C4-2B (cell line): ENCODE measurements around the gene TSPEAR.
"Not testable (repeated sequence)": the region's sequence is repeated elsewhere in the genome, so short reads cannot be mapped to it uniquely, and the experiment has no call there.

Experiments
- H3K27ac ChIP-seq: fragments of 450-650 bp; 2 replicates; pipeline ENCODE4 v1.5.1; 2017
- CTCF ChIP-seq: fragments of 450-650 bp; conservative IDR thresholded peaks from 2 replicates; pipeline ENCODE4 v1.5.1; 2017; ENCODE audit warnings: mild to moderate bottlenecking
- ZFX ChIP-seq: fragments of 450-650 bp; IDR thresholded peaks from 2 replicates; pipeline ENCODE4 v1.6.1; 2017

The TSPEAR gene

GRCh38 chr21:44701023-44701400 lies 10.4 kb downstream of the TSPEAR start:
- TF ChIP-seq ZFX (no peak), CTCF (no peak)
- no peak overlapping the region for H3K27ac ChIP-seq

- no peak for TF ChIP-seq CTCF
- no peak for TF ChIP-seq ZFX
- no peak overlapping the region for H3K27ac ChIP-seq
Observed at GRCh38 chr21:44700101-44701022, 11.0 kb downstream of the TSPEAR start.

- no peak overlapping the region for H3K27ac ChIP-seq
- TF ChIP-seq ZFX: no peak
- no peak for TF ChIP-seq CTCF
Observed at GRCh38 chr21:44699502-44700001, 11.8 kb downstream of the TSPEAR start.

- no peak overlapping the region for H3K27ac ChIP-seq
- no peak for TF ChIP-seq ZFX
- TF ChIP-seq CTCF: no peak
Observed at GRCh38 chr21:44697811-44698734, 13.3 kb downstream of the TSPEAR start.

GRCh38 chr21:44697172-44697810 lies 14.1 kb downstream of the TSPEAR start, which contains the start of gene KRTAP10-12:
Gene KRTAP10-12, plus strand, starts transcription at chr21:44697172. Its CDS starts 30 bp downstream, at chr21:44697202.
- H3K27ac ChIP-seq: not testable (repeated sequence)

GRCh38 chr21:44696572-44696971 lies 14.8 kb downstream of the TSPEAR start:
- TF ChIP-seq ZFX (no peak), CTCF (no peak)
- H3K27ac ChIP-seq: no peak overlapping the region

GRCh38 chr21:44695641-44696040 lies 15.7 kb downstream of the TSPEAR start:
- no peak for TF ChIP-seq CTCF
- no peak for TF ChIP-seq ZFX

More at GRCh38 chr21:44695641-44696040, 15.7 kb downstream of the TSPEAR start:
- H3K27ac ChIP-seq: no peak overlapping the region
